GM19351 (cell line): ENCODE results near the gene ZBED6.
"Not testable (repeated sequence)": the region's sequence is repeated elsewhere in the genome, so short reads cannot be mapped to it uniquely, and the experiment has no call there.

Experiments used
- ATAC-seq: cut with Tn5 transposase; IDR thresholded peaks from one replicate; pipeline ENCODE4 v1.9.1; 2021; ENCODE audit warnings: mild to moderate bottlenecking, moderate library complexity; ENCODE audit not compliant: unreplicated experiment

ZBED6 gene

GRCh38 chr1:203795441-203796235 lies at the start of gene ZBED6, which contains the start of gene ZC3H11A:
Gene ZBED6 (plus strand): TSS chr1:203795623. CDS start chr1:203797523, 1,900 bp downstream.
Gene ZC3H11A (plus strand): TSS chr1:203795623. CDS start chr1:203817071, 21,448 bp downstream.
- peak; percentile 98 for ATAC-seq

DNA sequence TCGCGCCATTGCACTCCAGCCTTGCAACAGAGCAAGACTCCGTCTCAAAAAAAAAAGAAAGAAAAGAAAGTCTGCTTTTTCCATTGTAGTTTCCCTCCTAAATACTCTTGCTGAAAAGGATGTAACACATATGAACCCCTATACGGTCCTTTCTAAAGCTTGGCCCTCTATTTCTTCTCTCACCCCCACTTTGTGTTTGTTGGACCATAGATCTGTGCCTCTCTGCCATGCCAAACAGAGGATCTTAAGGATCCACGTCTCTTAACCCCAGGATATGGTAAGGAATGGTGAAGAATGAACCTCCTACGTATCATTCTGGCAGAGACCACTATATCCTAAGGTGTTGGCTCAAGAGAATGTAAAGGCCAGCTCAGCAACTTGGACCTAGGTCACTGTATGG lies 49.1 kb upstream of the ZBED6 start:
- ATAC-seq: no peak

DNA sequence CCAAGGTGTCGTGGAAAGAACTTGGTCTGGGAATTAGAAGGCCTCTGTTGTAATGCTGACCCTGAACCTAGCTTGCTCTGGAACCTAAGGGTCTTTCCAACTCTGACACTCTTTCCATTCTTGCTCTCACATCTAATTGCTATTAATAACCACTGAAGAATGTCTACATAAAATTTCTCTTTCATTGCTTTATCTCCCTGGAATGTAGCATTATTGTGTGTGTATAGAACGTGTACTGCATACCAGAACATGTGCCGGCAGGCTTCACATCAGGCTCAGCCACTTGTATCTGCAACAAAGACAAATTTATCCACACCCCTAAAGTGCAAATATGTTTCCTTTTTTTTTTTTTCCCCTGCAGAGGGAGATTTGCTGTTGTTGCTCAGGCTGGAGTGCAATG lies 44.4 kb upstream of the ZBED6 start:
- no peak for ATAC-seq

DNA sequence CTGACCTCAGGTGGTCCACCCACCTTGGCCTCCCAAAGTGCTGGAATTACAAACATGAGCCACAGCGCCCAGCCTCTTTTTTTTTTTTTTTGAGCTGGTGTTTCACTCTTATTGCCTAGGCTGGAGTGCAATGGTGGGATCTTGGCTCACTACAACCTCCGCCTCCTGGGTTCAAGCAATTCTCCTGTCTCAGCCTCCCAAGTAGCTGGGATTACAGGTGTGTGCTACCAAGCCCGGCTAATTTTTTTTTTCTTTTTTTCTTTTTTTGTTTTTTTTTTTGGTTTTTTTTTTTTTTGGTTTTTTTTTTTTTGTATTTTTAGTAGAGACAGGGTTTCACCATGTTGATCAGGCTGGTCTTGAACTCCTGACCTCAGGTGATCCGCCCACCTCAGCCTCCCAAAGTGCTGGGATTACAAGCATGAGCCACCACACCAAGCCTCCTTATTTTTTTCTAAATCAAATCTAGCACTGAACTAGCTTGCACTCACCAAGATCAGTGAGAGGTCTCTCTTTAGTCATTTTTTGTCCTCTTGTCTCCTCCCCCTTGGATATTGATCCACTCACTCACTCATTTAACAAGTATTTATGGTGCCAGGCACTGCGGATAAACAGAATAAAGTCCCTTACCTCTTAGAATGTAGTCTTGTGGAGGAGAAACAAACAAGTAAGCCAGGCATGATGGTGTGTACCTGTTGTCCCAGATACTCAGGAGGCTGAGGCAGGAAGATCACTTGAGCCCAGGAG lies 43.6 kb upstream of the ZBED6 start:
- ATAC-seq: not testable (repeated sequence)

DNA sequence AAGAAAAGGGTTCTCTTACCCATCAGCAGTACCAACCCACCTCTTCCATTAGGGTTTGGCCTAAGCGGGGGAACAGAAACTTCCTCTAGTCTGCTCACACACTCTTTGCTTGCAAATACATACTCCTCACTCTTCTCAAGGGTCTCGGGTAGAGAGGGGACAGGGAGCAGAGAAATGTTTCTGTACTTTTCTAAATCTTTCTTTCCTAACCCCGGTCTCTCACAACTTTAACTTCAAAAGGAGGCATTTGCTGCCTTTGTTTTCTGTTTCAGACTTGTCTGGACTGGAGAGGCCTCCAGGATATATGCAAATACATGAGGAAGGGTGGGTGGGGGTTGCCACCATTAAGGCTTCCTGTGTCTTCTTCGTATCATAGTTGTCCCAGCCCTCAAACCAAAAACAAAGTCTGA lies 41.0 kb upstream of the ZBED6 start:
- ATAC-seq: peak; percentile 65

- ATAC-seq: no peak
Observed at GRCh38 chr1:203756036-203756435, 39.4 kb upstream of the ZBED6 start.

GRCh38 chr1:203758749-203759148 lies 36.7 kb upstream of the ZBED6 start:
- ATAC-seq: not testable (repeated sequence)

DNA sequence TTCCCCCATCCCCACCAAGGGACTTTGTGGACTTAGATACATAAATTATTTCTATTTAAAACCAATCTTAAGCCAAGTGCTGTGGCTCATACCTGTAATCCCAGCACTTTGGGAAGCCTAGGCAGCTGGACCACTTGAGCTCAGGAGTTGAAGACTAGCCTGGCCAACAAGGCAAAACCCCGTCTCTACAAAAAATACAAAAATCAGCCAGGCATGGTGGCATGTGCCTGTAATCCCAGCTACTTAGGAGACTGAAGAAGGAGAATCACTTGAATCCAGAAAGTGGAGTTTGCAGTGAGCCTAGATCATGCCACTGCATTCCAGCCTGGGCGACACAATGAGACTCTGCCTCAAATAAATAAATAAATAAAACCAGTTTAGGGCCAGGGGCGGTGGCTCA lies 34.9 kb upstream of the ZBED6 start:
- no peak for ATAC-seq

- not testable (repeated sequence) for ATAC-seq
Observed at GRCh38 chr1:203761958-203762357, 33.5 kb upstream of the ZBED6 start.

- no peak for ATAC-seq
Observed at GRCh38 chr1:203763505-203763904, 31.9 kb upstream of the ZBED6 start.

DNA sequence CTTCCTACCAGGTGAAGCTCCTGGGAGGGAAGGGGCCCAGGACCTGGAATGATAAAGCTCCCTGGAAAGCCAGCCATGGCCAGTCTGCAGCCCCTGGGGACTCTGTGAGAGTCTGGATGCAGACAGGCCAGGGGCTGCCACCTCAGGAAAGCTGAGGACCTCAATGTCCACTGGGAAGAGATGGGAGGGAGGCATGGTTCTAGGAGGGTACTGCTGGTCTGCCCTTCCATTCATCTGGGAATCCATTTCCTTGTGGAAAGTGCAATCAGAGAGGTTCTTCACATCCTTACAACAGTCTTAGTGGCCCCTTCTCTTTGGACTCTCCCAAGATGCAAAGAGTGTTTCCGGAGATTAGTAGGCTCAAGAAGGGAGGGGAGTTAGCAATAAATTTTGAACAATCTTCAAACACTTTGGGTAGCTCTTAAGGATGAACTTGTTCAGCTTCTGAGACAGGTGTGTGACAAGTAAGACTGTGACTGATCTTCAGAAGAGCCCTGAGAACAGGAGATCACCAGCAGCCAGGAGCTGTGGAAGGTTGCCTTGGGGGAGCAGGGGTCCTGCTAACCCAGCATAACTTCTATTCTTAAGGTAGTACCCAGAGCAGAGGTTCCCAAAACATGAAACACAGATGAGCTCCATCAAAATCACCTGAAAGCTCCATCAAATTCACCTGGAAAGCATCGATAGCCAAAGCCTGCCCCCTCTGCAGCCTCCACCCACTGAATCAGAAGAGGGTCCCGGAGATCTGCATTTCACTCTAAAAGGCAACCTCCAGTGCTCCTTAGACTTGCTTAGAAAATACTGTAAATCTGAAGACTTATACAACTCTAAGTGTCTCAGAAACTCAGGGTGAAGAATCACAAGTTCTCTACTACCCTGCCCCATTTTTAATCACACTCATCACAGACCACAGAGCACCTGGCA lies 31.1 kb upstream of the ZBED6 start:
- ATAC-seq: peak; percentile 25

- peak; percentile 85 for ATAC-seq
Observed at GRCh38 chr1:203765029-203765837, 30.2 kb upstream of the ZBED6 start, which contains the start of gene LAX1. Gene LAX1 (plus strand): TSS chr1:203765183. CDS start chr1:203765566, 383 bp downstream.

DNA sequence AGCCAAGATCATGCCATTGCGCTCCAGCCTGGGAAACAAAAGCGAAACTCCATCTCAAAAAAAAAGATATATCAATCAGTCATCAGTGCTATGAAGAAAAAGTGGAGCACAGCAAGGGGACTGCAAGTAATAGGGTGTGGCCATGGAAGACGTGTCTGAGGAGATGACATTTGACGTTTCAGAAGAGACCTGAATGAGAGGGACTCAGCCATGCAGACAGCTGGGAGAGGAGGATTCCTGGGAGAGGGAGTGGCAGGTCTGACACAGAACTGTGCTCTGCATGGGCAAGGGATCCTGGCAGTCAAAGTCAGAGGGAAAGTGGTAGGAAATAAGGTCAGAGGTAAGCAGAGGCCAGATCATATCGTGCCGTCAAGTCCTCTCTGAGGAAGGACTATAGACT lies 27.2 kb upstream of the ZBED6 start:
- no peak for ATAC-seq

GRCh38 chr1:203769505-203770343 lies 25.7 kb upstream of the ZBED6 start:
- no peak for ATAC-seq

GRCh38 chr1:203771901-203772301 lies 23.5 kb upstream of the ZBED6 start:
- no peak for ATAC-seq

DNA sequence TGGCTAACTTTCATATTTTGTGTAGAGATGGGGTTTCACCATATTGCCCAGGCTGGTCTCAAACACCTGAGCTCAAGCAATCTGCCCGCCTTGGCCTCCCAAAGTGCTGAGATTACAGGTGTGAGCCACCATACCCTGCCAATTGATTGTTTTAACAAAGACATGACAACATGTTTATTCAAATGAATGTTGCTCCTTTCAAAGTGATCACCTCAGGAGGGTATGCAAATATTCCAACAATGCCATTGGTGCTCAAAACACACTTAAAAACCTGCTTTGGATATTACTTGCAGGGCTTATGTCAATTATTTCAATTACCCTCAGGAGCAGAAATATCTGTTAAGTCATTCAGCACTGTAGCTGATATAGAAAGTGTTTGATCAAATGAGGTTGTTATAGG lies 22.6 kb upstream of the ZBED6 start:
- no peak for ATAC-seq

DNA sequence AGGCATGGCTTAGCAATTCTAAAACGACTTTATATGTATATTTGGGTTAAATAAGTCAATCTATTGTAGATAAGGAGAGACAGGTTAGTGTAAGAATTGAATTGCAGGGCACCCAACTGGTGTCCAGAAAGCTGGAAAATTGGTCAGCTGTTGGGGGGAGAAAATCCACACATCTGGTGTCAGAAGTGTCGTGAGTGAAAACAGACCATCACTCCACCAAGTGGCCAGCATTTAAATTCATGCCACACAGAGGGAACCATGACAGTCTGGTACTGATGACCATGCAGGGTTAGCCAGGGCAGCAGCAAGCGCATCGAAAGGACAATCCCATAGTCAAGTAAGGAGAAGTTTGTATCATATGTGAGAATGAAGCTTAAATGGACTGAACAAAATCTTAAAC lies 18.8 kb upstream of the ZBED6 start:
- no peak for ATAC-seq

DNA sequence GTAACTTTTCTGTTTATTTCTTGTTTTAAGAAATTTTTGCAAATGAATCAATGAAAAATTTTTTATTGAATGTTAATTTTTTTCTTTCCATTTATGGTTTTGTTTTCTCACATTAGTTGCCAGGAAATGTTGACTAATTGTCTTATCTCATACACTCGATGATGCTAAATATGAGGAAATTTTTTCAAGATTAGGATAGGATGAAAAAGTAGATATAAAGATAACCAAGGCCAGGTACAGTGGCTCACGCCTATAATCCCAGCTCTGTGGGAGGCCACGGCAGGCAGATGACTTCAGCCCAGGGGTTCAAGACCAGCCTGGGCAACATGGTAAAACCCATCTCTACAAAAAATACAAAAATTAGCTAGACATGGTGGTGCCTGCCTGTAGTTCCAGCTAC lies 17.8 kb upstream of the ZBED6 start:
- ATAC-seq: no peak

GRCh38 chr1:203778146-203778545 lies 17.3 kb upstream of the ZBED6 start:
- ATAC-seq: no peak
